LoVo (cell line): ENCODE data around the gene SDK1.

ENCODE experiments used
- DNase-seq: peaks from one replicate; pipeline ENCODE4 v3.0.0-alpha.2; 2016; ENCODE audit warnings: low spot score

SDK1 gene

DNA sequence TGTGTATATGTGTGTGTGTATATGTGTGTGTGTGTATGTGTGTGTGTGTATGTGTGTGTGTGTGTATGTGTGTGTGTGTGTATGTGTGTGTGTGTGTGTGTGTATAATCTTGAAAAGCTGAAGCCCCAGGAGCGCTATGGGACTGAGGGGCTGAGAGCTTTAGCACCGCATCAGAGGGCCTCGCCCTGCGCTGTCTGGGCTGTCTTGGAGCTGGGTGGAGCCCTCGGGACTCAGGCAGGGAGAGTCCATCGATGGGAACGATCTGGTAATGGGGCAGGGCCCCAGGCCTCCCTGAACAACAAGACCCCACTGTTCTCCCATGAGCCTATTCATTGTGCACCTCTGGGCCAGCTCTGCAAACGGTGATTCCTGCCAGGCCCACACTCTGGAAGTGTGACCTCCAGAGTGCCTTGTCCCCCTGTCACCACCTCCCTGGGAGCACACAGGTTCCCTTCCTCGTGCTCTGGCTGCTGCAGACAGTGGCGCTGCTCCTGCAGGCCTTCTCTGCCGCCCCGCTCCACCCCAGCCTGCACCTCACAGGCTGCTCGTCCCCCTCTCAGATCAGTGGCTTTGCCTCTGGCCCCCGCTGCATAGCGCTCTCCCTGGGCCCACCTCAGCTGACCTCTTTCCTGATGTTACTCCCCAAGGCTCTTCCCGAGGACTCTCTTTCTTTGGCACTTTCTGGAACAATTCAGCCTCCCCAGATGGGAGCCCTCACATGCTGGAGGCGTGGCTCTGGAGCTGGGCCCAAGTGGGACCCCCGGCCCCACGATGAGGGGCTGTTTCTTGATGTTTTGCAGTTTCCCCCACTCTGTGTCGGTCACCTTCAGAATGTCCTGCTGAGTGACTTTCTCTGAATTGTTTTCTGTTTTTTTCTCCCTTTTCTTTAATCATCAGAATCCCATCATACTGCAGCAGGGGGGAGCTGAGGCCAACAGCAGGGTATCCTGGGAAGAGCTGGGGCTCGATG, 838.9 kb downstream of the SDK1 start:
- DNase-seq = no peak

GRCh38 chr7:4140933-4141332, 839.9 kb downstream of the SDK1 start:
- no peak for DNase-seq

- DNase-seq = no peak
These were observed 842.0 kb downstream of the SDK1 start for GRCh38 chr7:4143006-4143405.

GRCh38 chr7:4143511-4144171, 842.6 kb downstream of the SDK1 start:
- DNase-seq = no peak

- DNase-seq = no peak
These were observed 843.2 kb downstream of the SDK1 start for GRCh38 chr7:4144172-4144701.

DNA sequence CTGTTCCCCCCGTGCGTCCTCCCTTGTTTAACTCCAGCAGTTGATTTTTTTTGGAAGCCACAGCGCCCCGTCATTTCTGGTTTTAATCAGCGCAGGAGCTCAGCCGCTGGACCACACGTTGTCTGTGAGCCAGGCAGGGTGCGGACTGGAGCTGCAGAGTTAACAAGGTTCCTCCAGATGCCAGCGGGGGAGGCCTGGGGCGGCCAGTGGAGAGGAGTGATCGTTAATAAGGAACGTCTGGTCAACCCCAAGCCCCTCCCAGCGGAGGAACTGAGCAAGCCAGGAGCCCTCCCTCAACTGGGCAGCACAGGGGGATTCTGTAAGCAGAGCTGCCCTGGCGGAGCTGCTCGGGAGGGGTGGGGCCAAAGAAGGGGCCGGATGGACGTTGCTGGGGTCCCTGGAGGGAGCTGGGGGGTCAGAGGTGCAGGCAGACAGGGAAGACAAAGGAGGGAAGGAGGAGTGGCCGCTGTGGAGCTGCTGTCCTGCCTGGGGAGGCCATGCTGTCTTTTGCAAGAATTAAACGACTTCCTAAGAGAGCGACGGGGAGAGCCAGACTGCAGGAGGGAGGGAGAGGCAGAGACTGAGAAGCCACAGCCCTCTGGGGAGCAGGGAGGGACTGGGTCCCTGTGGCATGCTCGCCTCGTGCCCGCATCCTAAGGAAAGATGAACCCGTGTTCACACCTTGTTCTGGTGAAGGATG, 843.9 kb downstream of the SDK1 start:
- DNase-seq = no peak

GRCh38 chr7:4145576-4145975, 844.5 kb downstream of the SDK1 start:
- DNase-seq = no peak

GRCh38 chr7:4147926-4148620, 847.0 kb downstream of the SDK1 start:
- no peak for DNase-seq

- DNase-seq = no peak
These were observed 848.2 kb downstream of the SDK1 start for GRCh38 chr7:4149236-4149635.

- DNase-seq = no peak
These were observed 848.6 kb downstream of the SDK1 start for GRCh38 chr7:4149645-4150044.

DNA sequence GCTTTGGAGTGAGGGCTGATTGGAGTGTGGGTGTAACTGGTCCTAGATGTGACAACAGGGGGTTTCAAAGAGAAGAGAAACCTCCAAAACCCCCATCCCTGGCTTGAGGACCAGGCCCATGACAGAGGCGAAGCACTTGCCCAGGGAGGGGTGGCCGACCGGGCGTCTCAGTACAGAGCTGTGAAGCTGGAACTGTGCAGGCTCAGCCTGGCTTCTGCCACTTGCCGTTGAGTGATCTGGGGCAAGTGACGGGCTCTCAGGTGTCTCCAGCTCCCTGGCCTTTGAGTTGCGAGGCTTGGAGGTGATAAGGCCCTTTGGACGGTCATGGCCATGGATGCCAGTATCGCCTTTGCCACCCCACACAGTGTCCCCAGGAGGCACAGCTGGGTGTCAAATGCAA, 849.7 kb downstream of the SDK1 start:
- no peak for DNase-seq

DNA sequence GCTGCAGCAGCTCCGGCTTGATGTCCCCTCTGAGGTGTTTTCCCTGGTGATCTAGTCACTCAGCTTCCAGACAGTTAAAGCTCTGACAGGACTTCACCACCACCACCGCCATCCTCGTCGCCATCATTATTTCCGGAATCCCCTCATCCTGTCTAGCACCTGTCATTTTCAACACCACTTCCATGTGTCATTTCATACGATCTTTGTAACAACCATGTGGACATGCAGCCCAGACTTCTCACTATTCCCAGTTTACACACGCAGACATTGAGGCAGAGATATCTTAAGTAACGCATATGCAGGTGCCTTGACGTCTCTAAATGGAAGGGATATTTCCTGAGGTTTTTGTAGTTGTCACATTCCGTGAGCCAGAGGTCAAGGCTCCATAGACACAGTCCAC, 850.5 kb downstream of the SDK1 start:
- DNase-seq = no peak

- no peak for DNase-seq
These were observed 851.0 kb downstream of the SDK1 start for GRCh38 chr7:4151926-4152549.

- no peak for DNase-seq
These were observed 854.0 kb downstream of the SDK1 start for GRCh38 chr7:4154882-4155535.

DNA sequence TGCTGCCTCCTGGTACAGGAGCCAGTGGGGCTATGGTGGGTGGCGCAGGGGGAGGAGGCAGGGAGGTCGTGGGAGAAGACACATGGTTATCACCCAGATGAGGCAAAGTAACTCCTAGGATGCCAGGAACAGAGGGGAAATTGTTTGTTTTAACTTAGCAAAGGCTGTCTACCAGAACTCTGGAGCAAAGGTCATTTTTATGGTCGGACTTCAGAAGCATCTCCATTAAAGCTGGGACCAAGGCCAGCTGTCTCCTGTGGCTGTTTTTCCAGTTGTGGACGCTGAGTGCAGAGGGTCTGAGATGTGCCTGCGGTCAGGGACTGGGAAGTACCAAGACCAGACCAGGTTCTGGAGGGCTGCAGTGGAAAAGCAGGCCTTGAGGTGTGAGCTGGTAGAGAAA, 855.1 kb downstream of the SDK1 start:
- no peak for DNase-seq

GRCh38 chr7:4157651-4158050, 856.6 kb downstream of the SDK1 start:
- DNase-seq = no peak

DNA sequence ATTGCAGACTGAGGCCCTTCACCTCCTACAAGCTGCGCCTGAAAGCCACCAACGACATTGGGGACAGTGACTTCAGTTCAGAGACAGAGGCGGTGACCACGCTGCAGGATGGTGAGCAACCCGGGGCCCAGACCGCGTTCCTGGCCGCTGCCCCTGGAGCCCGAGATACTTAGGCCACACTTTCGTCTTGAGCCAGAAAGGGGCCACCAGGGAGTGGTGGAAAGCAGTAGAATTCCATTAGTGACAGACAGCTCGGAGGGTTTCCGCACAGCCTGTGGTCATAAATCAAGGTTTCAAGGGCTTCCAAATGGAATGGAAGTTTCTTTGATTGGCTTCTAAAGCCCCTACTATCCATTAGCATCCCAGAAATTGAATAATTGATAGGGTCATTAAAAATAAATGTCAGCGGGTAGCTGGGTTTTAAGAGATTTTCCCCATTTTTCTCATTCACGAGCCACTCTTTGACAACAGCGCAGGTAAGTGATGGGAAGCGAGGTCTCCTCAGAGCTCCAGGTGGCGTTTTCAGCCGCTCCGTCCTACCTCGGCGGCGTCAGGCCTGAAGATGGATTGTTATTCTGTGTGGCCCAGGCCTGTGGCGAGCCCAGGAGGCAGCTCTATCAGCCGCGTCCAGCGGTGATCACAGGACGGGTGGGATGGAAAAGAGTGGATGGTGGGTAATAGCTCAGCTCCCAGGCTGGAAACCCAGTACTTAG, 857.5 kb downstream of the SDK1 start:
- no peak for DNase-seq

DNA sequence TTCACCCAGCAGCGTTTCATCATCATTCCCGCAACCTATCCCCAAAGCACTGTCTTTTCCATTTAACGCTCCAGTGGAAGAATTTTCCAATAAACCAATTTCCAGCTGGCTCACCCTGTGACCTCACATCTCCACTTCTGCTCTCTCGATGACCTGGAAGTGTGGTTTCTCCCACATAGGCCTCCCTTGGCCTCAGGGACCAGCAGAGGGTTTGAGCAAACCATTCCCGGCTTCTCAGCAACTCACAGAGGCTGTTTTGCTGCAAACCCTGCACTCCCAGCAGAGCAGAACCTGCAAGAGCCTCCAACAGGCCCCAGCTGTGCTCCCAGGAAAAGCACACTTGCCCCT, 858.1 kb downstream of the SDK1 start:
- DNase-seq = no peak

- no peak for DNase-seq
These were observed 858.9 kb downstream of the SDK1 start for GRCh38 chr7:4159761-4160554.
